ENCODE results near the gene PPM1L. TPM values are rescaled to one million over a fixed set of nuclear protein-coding genes. Genes with fewer than 3 reads are reported as not detected.

Gene PPM1L
- total RNA-seq, 1 experiment from 2014 or later, result 7.3 TPM

DNA sequence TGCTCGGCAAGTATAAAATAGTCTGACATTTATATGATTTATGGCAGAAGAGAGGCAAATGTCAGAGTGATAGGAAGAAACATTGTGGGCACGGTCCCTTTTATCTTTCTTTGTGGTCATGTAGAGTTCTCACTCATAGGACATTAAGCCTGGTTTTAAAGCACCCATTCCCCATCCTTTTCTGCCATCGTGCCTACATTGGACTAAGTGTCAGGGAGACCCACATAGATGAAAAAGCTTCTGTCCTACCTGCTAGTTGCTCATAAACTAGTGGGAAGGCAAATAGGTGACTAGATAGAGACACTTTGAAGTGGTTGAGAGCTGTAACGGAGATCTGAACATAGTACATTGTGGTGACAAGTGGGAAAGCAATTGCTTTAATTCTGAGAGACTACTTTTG lies 193.4 kb downstream of the PPM1L start:
- Histone ChIP-seq H3K27ac (ENCODE audit: insufficient read length, low read depth, low read length) (no peak overlapping the region), H3K23me2 (ENCODE audit: insufficient read length, low read depth, low read length, poor library complexity, severe bottlenecking) (no peaks in the 10 kb centered on the region), H3K18ac (ENCODE audit: insufficient read length, low read depth, low read length) (no peak overlapping the region), H3K9ac (ENCODE audit: extremely low read depth, insufficient read length, low read length) (no peak overlapping the region), H3K4me1 (ENCODE audit: insufficient read depth, low read length) (no peaks in the 10 kb centered on the region), H3K79me1 (ENCODE audit: insufficient read depth, low read depth, low read length, poor library complexity, severe bottlenecking) (no peaks in the 10 kb centered on the region), H2BK12ac (ENCODE audit: insufficient read length, low read depth, low read length) (no peak overlapping the region), H4K20me1 (ENCODE audit: control insufficient read depth, insufficient read depth, insufficient read length) (no peaks in the 10 kb centered on the region), H3K4ac (ENCODE audit: low read depth, low read length) (no peak overlapping the region), H2AK5ac (ENCODE audit: insufficient read length, low read length) (no peak overlapping the region), H4K91ac (ENCODE audit: insufficient read length, low read depth, low read length) (no peak overlapping the region), H3K79me2 (ENCODE audit: insufficient read depth, low read length) (no peaks in the 10 kb centered on the region), H2BK120ac (ENCODE audit: low read depth, low read length, poor library complexity, severe bottlenecking) (no peak overlapping the region), H3K9me3 (ENCODE audit: control insufficient read depth, low read depth, low read length) (no peaks in the 10 kb centered on the region), H3K56ac (ENCODE audit: insufficient read length, low read depth, low read length) (no peak overlapping the region), H4K8ac (replicated peaks; ENCODE audit: insufficient read length, low read depth, low read length) (no peak overlapping the region), H2BK5ac (ENCODE audit: insufficient read length, low read length) (no peak overlapping the region), H2BK20ac (ENCODE audit: low read depth, low read length, poor library complexity, severe bottlenecking) (no peak overlapping the region), H3K23ac (ENCODE audit: insufficient read length, low read depth, low read length) (no peak overlapping the region), H3K27me3 (ENCODE audit: insufficient read depth, low read length) (no peaks in the 10 kb centered on the region), H2AFZ (ENCODE audit: low read length) (no peak overlapping the region), H3K14ac (ENCODE audit: insufficient read depth, low read length) (no peak overlapping the region), H3K4me2 (ENCODE audit: insufficient read depth, insufficient read length, low read length) (no peak overlapping the region), H2BK15ac (ENCODE audit: low read depth, low read length) (no peak overlapping the region), H4K5ac (ENCODE audit: insufficient read length, low read depth, low read length) (no peak overlapping the region), H3T11ph (ENCODE audit: low read length) (no peak overlapping the region)
- no CpG with 5 or more reads among the region's 4 CpGs for WGBS (ENCODE audit: extremely low coverage, insufficient read length, low lambda C conversion rate)
- Mint-ChIP-seq H3K9me3 (no peaks in the 10 kb centered on the region), H3K27me3 (ENCODE audit: low read depth) (no peaks in the 10 kb centered on the region), H3K36me3 (ENCODE audit: insufficient read depth in 1 of 3, low read depth in 3 of 3) (no peaks in the 10 kb centered on the region), H3K4me1 (no peaks in the 10 kb centered on the region), H3K4me3 (no peak overlapping the region), H3K27ac (no peak overlapping the region)
- no peak for DNase-seq
- TF ChIP-seq, protein P1, sequence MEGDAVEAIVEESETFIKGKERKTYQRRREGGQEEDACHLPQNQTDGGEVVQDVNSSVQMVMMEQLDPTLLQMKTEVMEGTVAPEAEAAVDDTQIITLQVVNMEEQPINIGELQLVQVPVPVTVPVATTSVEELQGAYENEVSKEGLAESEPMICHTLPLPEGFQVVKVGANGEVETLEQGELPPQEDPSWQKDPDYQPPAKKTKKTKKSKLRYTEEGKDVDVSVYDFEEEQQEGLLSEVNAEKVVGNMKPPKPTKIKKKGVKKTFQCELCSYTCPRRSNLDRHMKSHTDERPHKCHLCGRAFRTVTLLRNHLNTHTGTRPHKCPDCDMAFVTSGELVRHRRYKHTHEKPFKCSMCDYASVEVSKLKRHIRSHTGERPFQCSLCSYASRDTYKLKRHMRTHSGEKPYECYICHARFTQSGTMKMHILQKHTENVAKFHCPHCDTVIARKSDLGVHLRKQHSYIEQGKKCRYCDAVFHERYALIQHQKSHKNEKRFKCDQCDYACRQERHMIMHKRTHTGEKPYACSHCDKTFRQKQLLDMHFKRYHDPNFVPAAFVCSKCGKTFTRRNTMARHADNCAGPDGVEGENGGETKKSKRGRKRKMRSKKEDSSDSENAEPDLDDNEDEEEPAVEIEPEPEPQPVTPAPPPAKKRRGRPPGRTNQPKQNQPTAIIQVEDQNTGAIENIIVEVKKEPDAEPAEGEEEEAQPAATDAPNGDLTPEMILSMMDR (conservative IDR thresholded peaks at IDR 0.05), result no peak
